ENCODE measurements around the gene PDIA4. TPM values are rescaled to one million over a fixed set of nuclear protein-coding genes. Genes with fewer than 3 reads are reported as not detected.

PDIA4 gene
- total and polyA plus RNA-seq, 2 of the 8 experiments (the other 6 are each of a cell fraction or from before 2014, with no cell fraction given), result 119 to 303 TPM

DNA sequence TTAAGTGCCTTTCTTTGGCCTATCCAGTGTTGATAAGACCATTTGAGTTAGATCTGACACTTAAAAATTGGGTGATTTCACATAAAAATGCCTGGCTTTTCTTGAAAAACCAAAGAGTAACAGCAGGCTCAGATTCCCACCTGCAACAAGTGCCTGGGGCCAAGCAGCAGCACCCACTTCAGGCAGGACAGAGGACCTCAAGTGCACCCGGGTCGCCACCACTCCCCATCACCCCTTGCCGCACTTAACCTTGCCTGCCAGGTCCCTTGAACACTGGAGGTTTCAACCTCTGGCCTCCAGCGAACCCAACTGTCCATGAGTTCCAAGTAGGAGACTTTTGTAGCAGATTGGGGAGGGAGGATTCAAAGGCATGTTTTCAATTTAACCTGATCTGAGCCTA is 30.8 kb downstream of the PDIA4 start:
- H2BK5ac ChIP-seq (ENCODE audit: low read depth, low read length), result no peak overlapping the region
- H4K20me1 ChIP-seq (replicated peaks in 1 of 2; ENCODE audit: control insufficient read depth in 1 of 2, insufficient read depth in 2 of 2, low read length in 2 of 2), result peaks cover 0 to 5% of the 10 kb centered on the region in 2 experiments
- no peak overlapping the region for H3K9ac ChIP-seq (replicated peaks in 1 of 4; ENCODE audit: extremely low read depth in 1 of 4, low read depth in 3 of 4, low read length in 3 of 4)
- H3K4me1 ChIP-seq (replicated peaks in 1 of 4; ENCODE audit: control insufficient read depth in 3 of 4, insufficient read depth in 4 of 4, low read length in 3 of 4), result no peaks in the 10 kb centered on the region; a peak in 1 of 7 replicates
- no peak overlapping the region for H2BK12ac ChIP-seq (ENCODE audit: low read depth, low read length)
- H3K9me3 ChIP-seq (ENCODE audit: insufficient read depth in 2 of 2, low read depth in 1 of 2, low read length in 1 of 2), result no peaks in the 10 kb centered on the region
- peaks cover 0 to 4% (median 2%) of the 10 kb centered on the region in 4 experiments; a peak in 3 of 8 replicates for H3K36me3 ChIP-seq (ENCODE audit: control insufficient read depth in 2 of 4, insufficient read depth in 4 of 4, low read length in 3 of 4)
- no peak overlapping the region for H2BK120ac ChIP-seq (replicated peaks; ENCODE audit: low read depth, low read length)
- H2BK15ac ChIP-seq (ENCODE audit: low read length), result no peak overlapping the region
- H3K79me2 ChIP-seq (ENCODE audit: control insufficient read depth in 1 of 2, insufficient read depth in 2 of 2, low read length in 2 of 2), result no peaks in the 10 kb centered on the region
- peak overlapping the region; percentile 42; the same call in 1 of the 2 replicates for H4K8ac ChIP-seq (ENCODE audit: extremely low read depth, insufficient read depth, low read length)
- no peak overlapping the region for H3K4me2 ChIP-seq (ENCODE audit: insufficient read depth in 1 of 2, low read depth in 2 of 2, low read length in 2 of 2)
- H3K27ac ChIP-seq (ENCODE audit: low read depth, low read length), result no peak overlapping the region
- DNase-seq (ENCODE audit: low read depth in 1 of 2, low spot score in 2 of 2) (no peak), FAIRE-seq (no peak)
- H3K18ac ChIP-seq (ENCODE audit: extremely low read depth, low read length), result no peak overlapping the region
- H4K91ac ChIP-seq (replicated peaks; ENCODE audit: insufficient read length, low read length), result no peak overlapping the region
- no peaks in the 10 kb centered on the region for H3K79me1 ChIP-seq (ENCODE audit: low read depth, low read length)
- H3K4me3 ChIP-seq (ENCODE audit: extremely low read depth in 1 of 4, insufficient read depth in 2 of 4, low read depth in 3 of 4, low read length in 4 of 4), result no peak overlapping the region
- H3K23ac ChIP-seq (ENCODE audit: insufficient read length), result no peak overlapping the region
- no peak overlapping the region for H3K4ac ChIP-seq (replicated peaks; ENCODE audit: insufficient read length, low read depth, low read length)
- H3K56ac ChIP-seq (replicated peaks; ENCODE audit: insufficient read length, low read depth, low read length), result no peak overlapping the region
- H3K23me2 ChIP-seq (ENCODE audit: low read depth, low read length), result no peaks in the 10 kb centered on the region
- CTCF ChIA-PET (ENCODE audit: partially characterized antibody), result interaction anchor here (7.7 kb wide), 1 partner anchor 9 kb away, joined by 56 read pairs; no protein-coding TSS in a partner anchor
- POLR2A ChIA-PET (ENCODE audit: partially characterized antibody), result no interaction called here
- no peak overlapping the region for H4K5ac ChIP-seq (ENCODE audit: insufficient read length, low read depth, low read length)
- no peaks in the 10 kb centered on the region for H3K27me3 ChIP-seq (replicated peaks in 1 of 4; ENCODE audit: control insufficient read depth in 3 of 4, extremely low read depth in 1 of 4, insufficient read depth in 3 of 4, low read length in 3 of 4)
- 84% methylated on average over 4 of the region's 4 CpGs; no CpG with 5 or more reads in 1 of the 2 experiments for WGBS, 2 experiments (ENCODE audit: extremely low coverage in 1 of 2, insufficient coverage in 1 of 2, insufficient read length in 1 of 2, insufficient replicate concordance in 2 of 2, low coverage in 1 of 2, low lambda C conversion rate in 2 of 2, missing lambda C conversion rate in 1 of 2)
- H2AFZ ChIP-seq (ENCODE audit: low read length), result no peak overlapping the region
- H2BK20ac ChIP-seq (ENCODE audit: low read length), result no peak overlapping the region
- H3K14ac ChIP-seq (ENCODE audit: insufficient read length), result no peak overlapping the region
- no peak overlapping the region for H2AK5ac ChIP-seq (ENCODE audit: low read depth, low read length)
- no peak for TF ChIP-seq YY1 (IDR thresholded peaks at IDR 0.05; ENCODE audit: low read depth, low read length)
- no peak for TF ChIP-seq CBX5 (IDR thresholded peaks at IDR 0.05; ENCODE audit: low read depth, low read length)
- TF ChIP-seq, protein P1, sequence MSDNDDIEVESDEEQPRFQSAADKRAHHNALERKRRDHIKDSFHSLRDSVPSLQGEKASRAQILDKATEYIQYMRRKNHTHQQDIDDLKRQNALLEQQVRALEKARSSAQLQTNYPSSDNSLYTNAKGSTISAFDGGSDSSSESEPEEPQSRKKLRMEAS (IDR thresholded peaks at IDR 0.05), result no peak
- 0 out of 4 replicates have a peak, but pooled peaks of 1 of the 2 experiments have one; percentile 10 for TF ChIP-seq RAD21 (IDR thresholded peaks at IDR 0.05 in 1 of 2, conservative IDR thresholded peaks at IDR 0.05 in 1 of 2; ENCODE audit: low read depth in 2 of 2, low read length in 2 of 2)
